ENCODE results near the gene PPP4C. TPM values are rescaled to one million over a fixed set of nuclear protein-coding genes. Genes with fewer than 3 reads are reported as not detected.

The PPP4C gene
- total RNA-seq, 2 donors from 2014 or later, result 114 to 124 TPM

DNA sequence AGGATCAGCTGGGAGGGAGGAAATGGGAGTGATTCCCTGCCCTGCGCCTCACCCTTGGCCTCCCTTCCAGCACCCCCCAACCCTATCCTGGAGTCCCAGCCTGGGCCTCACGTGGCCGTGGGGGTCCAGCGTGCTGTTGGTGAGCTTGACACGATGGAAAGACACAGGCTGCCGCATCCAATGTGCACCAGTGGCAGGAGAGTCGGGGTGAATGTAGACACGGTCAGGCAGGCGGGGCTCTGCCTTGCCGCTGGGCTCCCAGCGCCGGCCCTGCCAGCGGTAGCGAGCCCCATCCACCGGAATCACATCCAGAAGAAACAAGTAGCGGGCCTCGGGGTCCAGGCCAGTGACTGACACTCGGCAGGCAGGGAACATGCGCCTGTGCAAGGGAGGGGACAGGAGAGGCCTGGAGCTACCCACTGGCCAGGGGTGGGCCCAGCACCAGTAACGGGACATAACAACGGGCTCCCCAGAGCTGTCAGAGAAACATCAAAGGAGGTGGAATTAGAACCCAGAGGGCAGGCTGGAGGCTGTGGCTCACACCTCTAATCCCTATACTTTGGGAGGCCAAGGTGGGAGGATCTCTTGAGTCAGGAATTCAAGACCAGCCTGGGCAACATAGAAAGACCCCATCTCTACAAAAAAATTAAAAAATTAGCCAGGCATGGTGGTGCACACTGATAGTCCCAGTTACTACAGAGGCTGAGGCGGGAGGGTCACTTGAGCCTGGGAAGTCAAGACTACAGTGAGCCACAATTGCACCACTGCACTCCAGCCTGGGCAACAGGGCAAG lies 13.2 kb downstream of the PPP4C start:
- Mint-ChIP-seq H3K27ac (no peak overlapping the region), H3K4me1 (ENCODE audit: low read depth) (peaks cover 42% of the 10 kb centered on the region), H3K36me3 (ENCODE audit: insufficient read depth in 2 of 2) (peaks cover 4 to 12% of the 10 kb centered on the region in 2 donors), H3K9me3 (no peaks in the 10 kb centered on the region), H3K4me3 (no peak overlapping the region), H3K27me3 (ENCODE audit: low read depth) (no peaks in the 10 kb centered on the region)
- ATAC-seq (replicated peaks in 1 of 2) (no peak), DNase-seq (no peak)

GRCh38 chr16:30090610-30091331 lies 15.0 kb downstream of the PPP4C start:
- H3K4me3 Mint-ChIP-seq, result peak overlapping the region; percentile 42 to 59
- ATAC-seq (replicated peaks in 1 of 2), result no peak
- DNase-seq, result no peak

GRCh38 chr16:30091474-30092372 lies 15.9 kb downstream of the PPP4C start, which contains the start of gene TBX6:
TSS of gene TBX6 (minus strand) at chr16:30091924. CDS start at chr16:30091193, 731 bp downstream.
- Mint-ChIP-seq H3K4me3 (peak within 1 kb of the TSS; percentile 95 to 98), H3K9me3 (peaks cover 0 to 1% of the 10 kb centered on the region in 2 donors), H3K4me1 (ENCODE audit: low read depth) (peaks cover 58% of the 10 kb centered on the region), H3K27me3 (ENCODE audit: low read depth) (no peaks in the 10 kb centered on the region), H3K27ac (peak within 1 kb of the TSS; percentile 66), H3K36me3 (ENCODE audit: insufficient read depth in 2 of 2) (peaks cover 7 to 20% of the 10 kb centered on the region in 2 donors)
- ATAC-seq (replicated peaks in 1 of 2), result peak; percentile 81 to 83
- DNase-seq, result peak; percentile 96 to 97

More at GRCh38 chr16:30090610-30091331, 15.0 kb downstream of the PPP4C start:
- Mint-ChIP-seq H3K9me3 (no peaks in the 10 kb centered on the region), H3K27me3 (ENCODE audit: low read depth) (no peaks in the 10 kb centered on the region), H3K27ac (no peak overlapping the region), H3K36me3 (ENCODE audit: insufficient read depth in 2 of 2) (peaks cover 7 to 16% of the 10 kb centered on the region in 2 donors), H3K4me1 (ENCODE audit: low read depth) (peaks cover 58% of the 10 kb centered on the region)

DNA sequence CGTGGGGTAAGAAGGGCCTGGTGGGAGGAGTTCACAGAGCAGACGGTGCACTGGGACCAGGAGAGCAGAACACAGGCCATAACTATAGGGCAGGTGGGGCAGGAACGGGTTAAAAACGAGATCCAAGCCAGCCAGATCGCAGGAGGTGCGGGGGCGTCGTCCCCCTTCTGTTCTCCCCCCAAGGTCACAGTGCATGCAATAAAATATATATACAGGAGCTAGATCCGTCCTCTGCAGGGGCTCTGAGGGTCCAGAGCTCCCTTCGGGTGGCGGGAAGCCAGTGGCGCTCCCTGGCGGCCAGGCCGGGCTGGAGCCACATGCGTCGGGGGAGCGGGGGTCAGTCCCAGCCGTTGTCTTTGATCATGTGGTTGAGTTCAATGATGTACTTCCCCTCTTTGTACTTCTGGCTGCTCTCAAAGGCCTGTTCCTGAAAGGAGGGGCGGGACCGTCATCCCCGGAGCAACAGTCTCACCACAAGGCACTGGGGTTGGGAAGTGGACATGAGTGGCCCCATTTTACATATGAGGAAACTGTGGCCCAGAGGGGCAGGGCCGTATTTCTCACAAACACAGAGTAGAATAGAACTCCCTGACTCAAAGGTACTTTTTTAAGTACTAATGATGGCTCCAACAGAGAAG lies 16.7 kb downstream of the PPP4C start:
- ATAC-seq (replicated peaks in 1 of 2), result peak; percentile 52 to 58
- Mint-ChIP-seq H3K27ac (peak overlapping the region; percentile 66), H3K4me1 (ENCODE audit: low read depth) (peaks cover 53% of the 10 kb centered on the region)

DNA sequence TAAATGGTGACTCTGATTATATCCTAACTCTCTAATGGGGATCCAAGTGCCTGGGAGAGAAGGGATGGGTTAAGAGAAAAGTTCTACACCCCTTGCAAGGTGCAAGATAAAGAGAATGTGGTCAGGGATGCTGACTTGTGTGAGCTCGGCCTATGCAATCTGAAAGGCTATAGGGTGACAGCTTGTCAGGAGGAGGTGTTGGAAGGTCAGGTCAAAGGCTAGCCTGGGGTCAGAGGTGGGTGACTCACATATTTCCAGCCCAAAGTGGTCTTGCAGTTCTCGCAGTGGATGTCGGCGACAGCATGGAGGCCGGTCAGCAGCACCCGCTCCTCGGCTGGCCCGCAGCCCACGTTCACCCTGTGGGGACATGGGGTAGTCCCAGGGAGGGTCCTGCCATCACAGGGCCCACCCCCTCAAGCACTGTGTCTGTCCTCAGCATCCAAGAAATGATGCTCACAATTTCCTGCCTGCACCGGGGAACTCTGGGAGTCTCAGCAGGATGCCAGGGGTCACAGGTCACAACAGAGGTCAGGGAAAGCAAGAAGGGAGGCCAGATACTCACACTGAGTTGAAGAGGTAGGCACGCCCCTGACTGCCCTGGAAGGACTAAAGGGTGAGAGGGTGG lies 18.9 kb downstream of the PPP4C start:
- DNase-seq (no peak), ATAC-seq (replicated peaks in 1 of 2) (no peak)
- Mint-ChIP-seq H3K9me3 (peaks cover 5% of the 10 kb centered on the region in 2 donors), H3K36me3 (ENCODE audit: insufficient read depth in 2 of 2) (peaks cover 16 to 24% of the 10 kb centered on the region in 2 donors), H3K27me3 (ENCODE audit: low read depth) (no peaks in the 10 kb centered on the region), H3K4me1 (ENCODE audit: low read depth) (peaks cover 47% of the 10 kb centered on the region), H3K27ac (peak overlapping the region; percentile 77), H3K4me3 (peak overlapping the region; percentile 92 to 95)

More for the DNA sequence above, 16.7 kb downstream of the PPP4C start:
- Mint-ChIP-seq H3K9me3 (peaks cover under 1 to 3% of the 10 kb centered on the region in 2 donors), H3K36me3 (ENCODE audit: insufficient read depth in 2 of 2) (peaks cover 12 to 21% of the 10 kb centered on the region in 2 donors), H3K27me3 (ENCODE audit: low read depth) (no peaks in the 10 kb centered on the region), H3K4me3 (peak overlapping the region; percentile 95 to 98)
- DNase-seq, result peak; percentile 84 to 87

DNA sequence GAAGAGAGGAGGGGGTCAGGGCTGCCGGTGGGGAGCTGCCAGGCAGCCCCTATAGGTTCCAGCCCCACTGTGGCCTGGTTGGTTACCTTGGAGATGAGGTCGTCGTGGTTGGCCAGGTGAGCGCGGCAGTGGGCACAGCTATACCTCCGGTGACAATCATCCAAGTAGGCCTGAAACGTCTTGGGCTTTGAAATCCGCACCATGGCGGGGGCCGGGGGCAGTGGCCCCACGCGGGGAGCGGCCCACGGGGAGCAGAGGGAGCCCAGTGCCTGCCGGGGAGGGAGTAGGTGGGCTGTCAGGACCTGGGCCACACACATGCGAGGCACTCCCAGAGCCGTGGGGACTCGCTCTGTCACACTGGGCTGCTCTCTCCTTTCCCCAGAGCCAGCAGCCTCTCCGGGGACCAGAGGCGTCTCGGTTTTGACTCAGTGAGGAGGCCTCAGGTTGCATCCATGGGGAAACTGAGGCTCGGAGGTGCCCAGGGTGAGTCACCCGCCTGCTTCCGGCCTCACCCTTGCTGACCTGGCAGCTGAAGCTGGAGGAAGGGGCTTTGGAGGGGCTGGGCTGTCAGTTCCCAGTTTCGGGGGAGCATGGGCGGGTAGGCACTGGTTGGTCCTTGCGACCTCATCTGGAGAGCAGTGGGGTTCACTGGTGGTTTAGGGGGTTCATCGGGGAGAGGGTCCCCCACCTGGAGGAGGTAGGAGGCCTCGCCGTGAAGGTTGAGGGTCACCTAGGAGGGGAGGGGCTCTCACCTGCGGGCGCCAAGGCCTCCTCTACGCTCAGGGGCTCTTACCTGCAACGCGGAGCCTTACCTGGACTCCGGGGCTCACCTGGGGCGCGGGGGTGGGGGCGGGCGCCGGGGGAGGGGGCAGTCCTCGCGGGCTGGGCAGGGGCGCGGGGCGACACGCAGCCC lies 19.6 kb downstream of the PPP4C start:
- peaks cover 16 to 24% of the 10 kb centered on the region in 2 donors for H3K36me3 Mint-ChIP-seq (ENCODE audit: insufficient read depth in 2 of 2)
- DNase-seq (peak; percentile 31 to 32), ATAC-seq (replicated peaks in 1 of 2) (no peak)
- peaks cover 5% of the 10 kb centered on the region in 2 donors for H3K9me3 Mint-ChIP-seq
- peak overlapping the region; percentile 92 to 95 for H3K4me3 Mint-ChIP-seq
- H3K27ac Mint-ChIP-seq, result peak overlapping the region; percentile 86
- H3K27me3 Mint-ChIP-seq (ENCODE audit: low read depth), result no peaks in the 10 kb centered on the region
- peaks cover 39% of the 10 kb centered on the region for H3K4me1 Mint-ChIP-seq (ENCODE audit: low read depth)

- ATAC-seq (replicated peaks in 1 of 2), result peak; percentile 66 to 67
- H3K4me3 Mint-ChIP-seq, result peak within 1 kb of the TSS; percentile 92 to 95
- peak; percentile 93 to 95 for DNase-seq
- no peaks in the 10 kb centered on the region for H3K27me3 Mint-ChIP-seq (ENCODE audit: low read depth)
- peaks cover 38% of the 10 kb centered on the region for H3K4me1 Mint-ChIP-seq (ENCODE audit: low read depth)
- H3K27ac Mint-ChIP-seq, result peak within 1 kb of the TSS; percentile 86
- H3K36me3 Mint-ChIP-seq (ENCODE audit: insufficient read depth in 2 of 2), result peaks cover 16 to 24% of the 10 kb centered on the region in 2 donors
- H3K9me3 Mint-ChIP-seq, result peaks cover 5% of the 10 kb centered on the region in 2 donors
Observed at GRCh38 chr16:30096105-30096861, 20.5 kb downstream of the PPP4C start, which contains the start of gene YPEL3. TSS of gene YPEL3 (minus strand) at chr16:30096213. CDS start at chr16:30095482, 731 bp downstream.

- peak overlapping the region; percentile 56 for H3K27ac Mint-ChIP-seq
Observed at GRCh38 chr16:30096862-30097563, 21.2 kb downstream of the PPP4C start.

DNA sequence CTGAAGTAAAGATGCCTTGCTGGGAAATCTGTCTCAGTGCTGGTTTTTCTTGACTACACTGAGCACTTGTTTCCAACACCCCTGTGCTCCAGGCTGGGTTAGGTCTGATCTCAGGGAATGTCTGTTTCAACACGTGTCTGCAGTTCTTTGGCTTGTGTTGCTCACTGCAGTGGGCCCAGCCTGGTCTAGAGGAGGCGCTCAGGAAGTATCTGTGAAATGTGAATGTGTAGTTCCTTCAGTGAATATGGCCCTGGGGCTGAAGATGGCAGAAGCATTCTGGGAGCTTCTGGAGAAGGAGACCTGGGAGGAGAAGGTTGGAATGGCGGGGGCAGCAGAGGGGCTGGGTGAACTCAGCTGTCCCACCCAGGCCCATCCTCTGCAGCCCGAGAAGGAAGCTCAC lies 28.3 kb downstream of the PPP4C start:
- Mint-ChIP-seq H3K4me1 (ENCODE audit: low read depth) (no peaks in the 10 kb centered on the region), H3K36me3 (ENCODE audit: insufficient read depth in 2 of 2) (peaks cover 1 to 5% of the 10 kb centered on the region in 2 donors), H3K9me3 (no peaks in the 10 kb centered on the region), H3K27ac (no peak overlapping the region), H3K27me3 (ENCODE audit: low read depth) (no peaks in the 10 kb centered on the region), H3K4me3 (no peak overlapping the region)
- ATAC-seq (replicated peaks in 1 of 2), result no peak
- DNase-seq, result no peak

More at GRCh38 chr16:30096862-30097563, 21.2 kb downstream of the PPP4C start:
- peak overlapping the region; percentile 74 to 81 for H3K4me3 Mint-ChIP-seq
- DNase-seq, result no peak
- no peak for ATAC-seq (replicated peaks in 1 of 2)
- H3K4me1 Mint-ChIP-seq (ENCODE audit: low read depth), result peaks cover 36% of the 10 kb centered on the region
- H3K36me3 Mint-ChIP-seq (ENCODE audit: insufficient read depth in 2 of 2), result peaks cover 16 to 24% of the 10 kb centered on the region in 2 donors
- no peaks in the 10 kb centered on the region for H3K27me3 Mint-ChIP-seq (ENCODE audit: low read depth)
- H3K9me3 Mint-ChIP-seq, result peaks cover 5% of the 10 kb centered on the region in 2 donors

DNA sequence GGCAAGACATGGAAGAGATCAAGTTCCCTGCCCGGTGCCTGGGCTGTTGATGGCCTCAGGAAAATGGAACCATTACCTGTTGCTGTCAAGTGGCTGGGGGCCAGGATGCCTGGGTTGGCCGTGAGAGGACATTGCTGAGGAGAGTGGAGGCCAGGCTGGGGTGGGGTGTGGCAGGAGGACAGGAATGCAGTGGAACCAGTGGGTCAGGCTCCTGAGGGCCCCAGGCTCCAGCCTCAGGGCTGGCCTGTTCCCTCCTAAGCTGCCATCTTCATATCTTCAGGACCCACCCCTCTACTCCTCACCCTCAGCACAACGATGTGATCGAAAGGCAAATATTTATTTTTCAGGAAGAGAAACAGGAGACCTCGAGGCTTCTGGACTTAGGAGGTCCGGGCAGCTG lies 28.7 kb downstream of the PPP4C start:
- DNase-seq, result no peak
- no peaks in the 10 kb centered on the region for H3K9me3 Mint-ChIP-seq
- H3K36me3 Mint-ChIP-seq (ENCODE audit: insufficient read depth in 2 of 2), result peaks cover 1 to 5% of the 10 kb centered on the region in 2 donors
- no peak overlapping the region for H3K27ac Mint-ChIP-seq
- no peaks in the 10 kb centered on the region for H3K27me3 Mint-ChIP-seq (ENCODE audit: low read depth)
- H3K4me1 Mint-ChIP-seq (ENCODE audit: low read depth), result no peaks in the 10 kb centered on the region
- ATAC-seq (replicated peaks in 1 of 2), result no peak
- no peak overlapping the region for H3K4me3 Mint-ChIP-seq
